DLD1 (cell line): ENCODE results near the gene MINDY4.

Experiments used
- in situ Hi-C: cut with HindIII; loops from 2 replicates; pipeline ENCODE4 v1.10.0; 2017; ENCODE audit warnings: low sequenced_read_pairs

MINDY4 gene

GRCh38 chr7:30924624-30925023, 153.4 kb downstream of the MINDY4 start:
- in situ Hi-C loops: no loop called here

GRCh38 chr7:30925117-30925516, 153.9 kb downstream of the MINDY4 start:
- in situ Hi-C loops: no loop called here

- in situ Hi-C loops: no loop called here
Observed at GRCh38 chr7:30925913-30926312, 154.7 kb downstream of the MINDY4 start.

DNA sequence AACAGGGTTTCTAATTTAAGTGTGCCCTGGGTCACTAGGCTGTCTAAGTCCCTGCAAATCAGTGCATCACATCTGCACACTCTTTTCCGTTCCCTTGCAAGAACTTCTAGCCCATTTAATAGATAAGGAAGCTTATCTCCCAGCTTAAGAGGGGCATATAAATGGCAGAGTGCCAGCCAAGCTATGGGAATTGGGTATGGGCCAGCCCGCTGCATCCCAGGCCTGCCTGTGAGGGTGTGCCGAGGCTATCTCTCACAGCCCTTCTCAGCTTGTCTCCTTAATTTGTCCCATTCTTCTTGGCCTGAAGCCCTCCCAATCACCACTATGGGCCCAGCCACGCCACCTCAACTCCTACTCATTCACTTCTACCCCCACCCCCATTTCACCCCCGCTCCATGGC, 155.1 kb downstream of the MINDY4 start:
- in situ Hi-C loops: no loop called here

- in situ Hi-C loops: no loop called here
Observed at GRCh38 chr7:30927040-30927439, 155.8 kb downstream of the MINDY4 start.

GRCh38 chr7:30927559-30927958, 156.3 kb downstream of the MINDY4 start:
- in situ Hi-C loops: no loop called here

DNA sequence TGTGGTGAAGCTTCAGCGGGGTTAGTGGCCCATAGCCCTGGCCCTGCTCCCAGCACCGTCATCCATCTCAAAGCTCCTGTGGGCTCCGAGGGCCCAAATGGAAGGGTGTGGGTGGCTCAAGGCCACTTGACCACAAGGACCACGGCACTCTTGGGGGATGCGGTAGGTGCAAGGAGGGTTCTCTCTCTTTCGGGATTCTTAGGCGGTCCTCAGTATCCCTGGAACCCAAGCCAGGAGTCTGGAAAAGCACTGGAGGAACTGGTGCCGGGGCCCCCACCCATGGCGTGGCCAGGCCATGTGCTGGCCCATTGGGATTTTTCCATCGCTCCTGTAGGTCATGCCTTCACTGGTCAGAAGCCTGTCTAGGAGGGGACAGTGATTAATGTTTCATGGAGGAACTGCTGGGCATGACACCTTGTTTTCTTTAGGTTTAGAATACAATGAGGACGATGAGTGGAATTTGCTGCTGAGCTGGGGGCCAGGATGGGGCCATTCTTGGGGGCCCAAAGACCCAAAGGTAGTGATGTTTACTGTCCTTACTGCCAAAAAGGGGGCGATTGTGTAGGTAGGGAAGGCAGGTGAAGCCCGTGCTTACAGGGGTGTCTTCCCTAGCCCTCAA, 157.1 kb downstream of the MINDY4 start:
- in situ Hi-C loops: no loop called here

DNA sequence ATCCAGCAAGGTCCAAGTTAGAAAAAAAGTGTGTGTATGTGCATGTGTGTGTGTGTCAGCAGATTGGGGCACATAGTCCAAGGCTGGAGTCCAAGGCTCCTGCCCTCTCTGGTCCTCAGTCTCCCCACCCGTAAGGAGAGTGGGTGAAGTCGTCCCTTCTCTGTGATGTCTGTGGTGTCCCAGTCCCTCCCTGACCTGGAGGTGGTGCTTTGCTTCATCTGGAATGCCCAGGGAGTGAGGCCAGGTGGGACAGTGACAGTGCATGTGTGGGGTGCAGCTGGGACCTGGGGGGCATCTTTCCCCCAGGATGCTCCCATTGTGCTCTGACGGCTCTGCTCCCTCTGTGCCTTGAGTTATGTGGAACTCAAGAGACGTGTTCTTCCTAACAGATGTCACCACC, 158.5 kb downstream of the MINDY4 start:
- in situ Hi-C loops: no loop called here

DNA sequence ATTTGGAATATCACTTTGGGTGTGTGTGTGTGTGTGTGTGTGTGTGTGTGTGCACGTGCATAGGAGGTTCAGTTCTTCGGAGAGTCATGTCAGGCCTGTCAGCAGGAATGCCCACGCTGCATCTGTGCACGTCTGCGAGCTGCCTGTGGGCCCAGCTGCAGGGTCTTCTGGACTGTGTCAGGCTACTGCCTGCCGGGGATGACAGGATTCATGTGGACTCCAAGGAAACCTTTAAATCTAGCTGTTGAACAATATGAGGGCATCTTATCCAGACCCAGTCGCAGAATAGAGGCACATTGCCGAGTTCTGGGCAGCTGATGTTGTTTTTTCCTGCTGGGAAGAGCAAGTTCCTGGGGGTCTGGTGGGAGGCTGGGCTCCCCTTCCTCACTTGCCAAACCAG, 159.4 kb downstream of the MINDY4 start:
- in situ Hi-C loops: no loop called here

DNA sequence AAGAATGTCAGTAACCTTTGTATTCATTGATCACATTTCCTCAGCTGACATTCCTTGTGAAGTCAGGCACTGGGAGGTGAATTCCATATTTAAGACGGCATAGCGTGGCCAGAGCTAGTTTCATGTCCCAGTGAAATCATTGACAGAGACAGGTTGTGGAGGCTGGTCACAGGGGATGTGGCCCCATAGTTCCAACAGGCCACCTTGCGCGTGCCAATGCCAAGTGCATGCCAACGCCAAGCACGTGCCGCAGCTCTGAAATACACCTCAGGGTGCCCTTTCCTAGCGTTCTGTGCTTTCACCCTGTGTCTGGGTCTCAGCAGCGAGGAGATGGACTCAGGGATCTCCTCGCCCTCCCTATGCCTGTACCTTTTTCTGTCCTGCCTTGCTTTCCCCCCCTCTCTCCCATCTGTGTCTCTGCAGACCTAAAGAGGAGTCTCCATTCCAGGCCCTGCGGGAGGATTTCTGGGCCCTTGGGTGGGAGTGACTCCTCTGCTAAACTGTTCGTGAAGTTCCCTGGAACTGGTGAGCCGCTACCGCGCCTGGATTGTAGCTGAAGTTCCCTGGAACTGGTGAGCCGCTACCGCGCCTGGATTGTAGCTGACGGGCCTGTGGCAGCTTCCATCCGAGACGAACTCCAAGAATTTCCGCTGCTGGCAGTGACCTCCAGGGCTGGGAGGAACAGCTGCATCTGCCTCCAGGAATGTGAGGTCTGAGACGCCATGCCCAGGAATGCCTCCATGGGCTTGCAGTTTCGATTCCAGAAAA, 160.1 kb downstream of the MINDY4 start:
- in situ Hi-C loops: no loop called here

DNA sequence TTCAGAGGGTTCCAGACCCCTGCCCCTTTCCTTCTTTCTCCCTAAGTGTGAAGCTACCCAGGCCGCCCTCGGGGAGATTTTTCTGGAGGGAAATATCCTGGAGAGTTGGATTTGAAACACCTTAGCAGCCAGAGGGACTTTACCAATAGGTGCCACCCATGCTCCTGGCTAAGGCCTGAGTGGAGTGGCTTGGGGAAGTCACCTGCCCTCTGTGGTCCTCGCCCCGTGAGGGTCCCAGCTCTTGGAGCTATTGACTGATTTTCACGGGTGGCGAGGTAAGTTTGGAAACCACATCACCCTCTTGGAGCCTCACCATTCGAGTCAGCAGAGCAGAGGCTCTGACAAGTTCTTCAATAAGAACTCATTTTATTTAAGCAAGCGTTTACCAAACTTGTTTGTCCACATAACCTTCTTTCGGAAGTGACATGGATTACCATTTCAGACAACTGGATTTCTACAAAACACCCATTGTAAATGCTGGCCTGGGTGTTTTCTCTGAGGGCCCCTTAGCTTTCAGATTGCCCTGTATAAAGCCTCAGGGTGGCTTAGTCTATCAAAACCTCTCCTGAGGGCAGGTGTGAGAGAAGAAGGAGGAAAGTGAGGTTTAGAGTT, 160.8 kb downstream of the MINDY4 start:
- in situ Hi-C loops: no loop called here

- in situ Hi-C loops: no loop called here
Observed at GRCh38 chr7:30932562-30932961, 161.3 kb downstream of the MINDY4 start.

DNA sequence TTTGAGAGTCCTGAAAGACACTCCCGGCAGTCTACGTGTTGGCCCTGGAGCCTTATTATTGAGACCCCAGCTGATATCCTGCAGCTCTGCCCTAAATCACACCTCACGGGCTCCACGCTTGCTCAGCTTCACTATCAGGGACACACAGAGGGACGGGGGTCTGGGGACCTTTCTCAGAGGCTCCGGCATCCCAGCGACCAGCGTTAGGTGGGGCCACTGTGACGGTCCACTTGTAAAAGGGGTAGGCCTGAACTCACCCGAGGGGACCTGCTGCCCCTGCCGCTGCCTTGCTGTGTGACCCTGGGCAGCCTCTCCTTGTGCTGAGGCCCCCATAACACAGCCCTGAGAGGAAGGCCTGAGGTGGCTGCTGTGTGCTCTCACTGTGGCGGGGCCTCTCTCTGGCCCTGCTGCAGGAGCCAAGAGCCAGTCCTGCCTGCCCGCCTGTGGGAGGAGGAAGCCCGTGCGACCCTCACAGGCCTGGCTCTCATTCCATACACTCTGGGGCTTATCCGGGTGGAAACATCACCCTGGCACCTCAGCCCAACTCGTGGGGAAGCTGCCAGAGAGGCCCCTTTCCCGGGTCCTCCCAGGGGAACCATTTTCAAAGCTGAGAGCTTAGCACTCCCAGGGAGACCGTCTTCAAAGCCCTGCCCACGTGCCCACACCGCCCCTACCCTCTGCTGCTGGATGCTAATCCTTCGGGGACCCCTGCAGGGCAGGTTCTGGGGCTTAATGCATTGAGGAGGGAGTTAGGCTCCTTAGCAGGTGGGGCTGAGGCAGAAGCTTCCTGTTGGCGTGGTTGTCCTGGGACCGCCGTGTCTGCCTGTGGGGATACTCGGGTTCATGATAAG, 162.1 kb downstream of the MINDY4 start:
- in situ Hi-C loops: no loop called here

- in situ Hi-C loops: no loop called here
Observed at GRCh38 chr7:30934225-30934624, 163.0 kb downstream of the MINDY4 start.

DNA sequence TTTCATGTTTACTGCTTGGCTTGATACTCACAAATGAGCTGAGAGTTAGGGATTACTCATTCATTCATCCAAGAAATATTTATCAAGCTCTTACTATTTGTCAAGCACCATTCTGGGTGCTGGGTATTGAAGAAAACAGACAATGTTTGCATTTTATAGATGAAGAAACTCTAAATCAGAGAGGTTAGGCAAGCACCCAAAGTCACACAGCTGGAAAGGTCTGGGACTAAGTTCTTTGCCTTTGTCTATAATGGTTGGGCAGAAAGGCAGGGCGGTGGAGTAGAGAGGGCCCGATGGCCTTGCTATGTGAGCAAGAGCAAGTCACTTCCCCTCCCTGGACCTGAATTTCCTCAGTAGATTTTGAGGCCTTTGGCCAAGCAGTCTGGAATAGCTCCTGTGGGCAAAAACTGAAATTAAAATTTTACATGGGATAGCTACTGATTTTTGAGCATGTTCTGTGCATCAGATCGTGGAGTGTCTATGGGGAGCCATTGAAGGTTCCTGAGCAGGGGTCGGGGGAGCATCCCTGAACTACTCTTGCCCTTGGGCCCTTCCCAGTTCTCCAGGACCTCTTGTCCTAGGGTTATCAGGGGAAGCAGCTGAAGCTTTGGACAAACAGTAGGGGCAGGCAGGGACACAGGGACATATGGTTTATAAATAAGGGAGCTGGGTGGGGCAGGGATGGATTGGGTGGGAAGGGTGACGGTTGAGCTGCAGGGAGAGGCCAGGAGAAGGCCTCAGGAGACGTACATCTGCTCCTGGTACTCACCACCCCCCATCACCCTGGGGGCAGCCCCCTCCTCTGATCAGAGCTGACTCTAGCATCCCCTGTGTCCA, 163.7 kb downstream of the MINDY4 start:
- in situ Hi-C loops: no loop called here

DNA sequence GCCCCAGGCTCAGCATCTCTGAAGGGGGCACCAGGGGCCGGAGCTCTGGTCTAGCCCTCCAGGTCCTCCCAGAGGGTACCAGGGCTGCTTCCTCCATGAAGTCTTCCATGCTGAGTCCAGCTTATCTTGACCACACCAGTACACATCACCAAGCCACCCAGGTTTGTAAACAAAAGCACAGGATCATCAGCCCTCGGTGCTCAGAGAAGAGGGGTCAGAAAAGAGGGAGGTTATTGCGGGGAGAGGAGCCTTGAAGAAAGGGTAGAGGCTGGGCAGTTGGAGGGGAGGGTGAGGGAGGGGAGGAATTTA, 164.3 kb downstream of the MINDY4 start:
- in situ Hi-C loops: no loop called here

- in situ Hi-C loops: no loop called here
Observed at GRCh38 chr7:30936650-30937245, 165.5 kb downstream of the MINDY4 start.

- in situ Hi-C loops: no loop called here
Observed at GRCh38 chr7:30937416-30937815, 166.2 kb downstream of the MINDY4 start.

DNA sequence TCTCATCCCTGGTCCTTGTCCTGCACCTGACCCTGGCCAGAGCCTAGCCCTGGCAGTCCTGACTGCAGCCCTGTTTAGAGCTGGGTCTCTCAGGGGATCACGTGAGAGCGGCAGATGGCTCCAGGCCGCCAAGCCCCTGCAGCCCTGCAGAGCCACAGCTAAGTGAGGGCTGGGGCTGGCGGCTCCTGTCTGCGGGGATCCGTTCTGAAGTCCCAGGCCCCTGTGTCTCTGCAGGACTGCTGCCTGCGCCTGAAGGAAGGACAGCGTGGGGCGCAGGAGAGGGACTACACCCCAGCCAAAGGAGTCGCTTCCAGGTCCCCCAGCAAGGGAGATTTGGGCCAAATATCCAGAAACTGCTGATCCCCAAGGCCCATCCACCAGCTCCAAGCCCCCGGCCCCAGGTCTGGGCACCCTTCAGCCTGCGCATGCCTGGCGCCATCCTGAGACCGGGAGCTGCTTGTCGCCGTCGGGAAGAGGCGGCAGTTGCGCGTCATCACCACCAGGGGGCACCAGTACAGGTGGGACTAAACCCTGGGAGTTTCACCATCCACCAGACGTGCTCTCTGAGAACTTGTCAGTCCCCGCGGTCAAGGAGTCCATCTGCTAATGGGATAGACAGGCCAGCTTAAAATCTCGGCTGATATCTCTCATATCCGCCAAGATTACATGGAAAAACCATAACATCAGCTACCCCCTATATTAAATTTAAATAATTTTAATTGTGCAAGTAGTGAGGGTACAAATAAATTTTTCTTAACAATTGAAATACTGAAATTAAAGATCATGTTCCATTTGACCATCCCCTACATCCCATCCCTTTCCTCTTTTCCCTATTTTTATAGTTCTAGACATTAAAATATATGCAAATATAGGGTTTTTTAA, 167.5 kb downstream of the MINDY4 start:
- in situ Hi-C loops: no loop called here
